LNCaP clone FGC (cell line): Measurements from ENCODE around the gene HSPA12A.

Experiments
- DNase-seq: peaks from one replicate; pipeline ENCODE4 v3.0.0-alpha.2; 2011; ENCODE audit warnings: low read depth
- H3K4me3 ChIP-seq: 2 replicates; pipeline ENCODE4 v1.5.1; 2011; ENCODE audit warnings: mild to moderate bottlenecking, low read depth, low read length, control low read depth
- CTCF ChIP-seq: IDR thresholded peaks from 2 replicates; pipeline ENCODE4 v1.5.1; 2012; ENCODE audit warnings: mild to moderate bottlenecking; ENCODE audit not compliant: control insufficient read depth, insufficient read depth; ENCODE audit errors: extremely low read depth

The HSPA12A gene

GRCh38 chr10:116670706-116671105 lies 71.7 kb downstream of the HSPA12A start:
- DNase-seq: no peak
- no peak overlapping the region for H3K4me3 ChIP-seq
- no peak for TF ChIP-seq CTCF

GRCh38 chr10:116669832-116670644 lies 72.3 kb downstream of the HSPA12A start:
- no peak for TF ChIP-seq CTCF
- DNase-seq: no peak
- H3K4me3 ChIP-seq: no peak overlapping the region

GRCh38 chr10:116669080-116669479 lies 73.3 kb downstream of the HSPA12A start:
- DNase-seq: no peak
- no peak overlapping the region for H3K4me3 ChIP-seq
- no peak for TF ChIP-seq CTCF

GRCh38 chr10:116668446-116668845 lies 73.9 kb downstream of the HSPA12A start:
- TF ChIP-seq CTCF: no peak

GRCh38 chr10:116668018-116668417 lies 74.3 kb downstream of the HSPA12A start:
- no peak for TF ChIP-seq CTCF
- no peak overlapping the region for H3K4me3 ChIP-seq
- DNase-seq: no peak

More at GRCh38 chr10:116668446-116668845, 73.9 kb downstream of the HSPA12A start:
- DNase-seq: no peak
- no peak overlapping the region for H3K4me3 ChIP-seq

- no peak for TF ChIP-seq CTCF
- DNase-seq: no peak
- H3K4me3 ChIP-seq: no peak overlapping the region
These were observed 74.9 kb downstream of the HSPA12A start for GRCh38 chr10:116667484-116667883.

GRCh38 chr10:116665541-116666125 lies 76.7 kb downstream of the HSPA12A start:
- no peak for TF ChIP-seq CTCF
- no peak for DNase-seq
- no peak overlapping the region for H3K4me3 ChIP-seq
